Spleen (tissue), 11 donors: ENCODE measurements around the gene FMN2. TPM values are rescaled to one million over a fixed set of nuclear protein-coding genes. Genes with fewer than 3 reads are reported as not detected.

Experiments used
- DNase-seq: peaks from one replicate; pipeline ENCODE4 v3.0.0-alpha.2; 2020
- H3K27ac ChIP-seq, 8 donors: fragments of 200-600 bp; sonication (generic) in 7 of 8; 1 replicate in 4 of 8; 2 replicates in 4 of 8; pipeline versions ENCODE4 v1.5.0 to v1.8.0; 2016 to 2021; ENCODE audit warnings: inconsistent platforms in 4 of 8, mild to moderate bottlenecking in 4 of 8, moderate library complexity in 1 of 8
- H3K27me3 ChIP-seq, 7 donors: fragments of 200-600 bp; sonication (generic) in 6 of 7; replicated peaks in 1 of 7; 1 replicate in 4 of 7; 2 replicates in 3 of 7; pipeline versions ENCODE4 v1.5.0 to v1.8.0; 2016 to 2021; ENCODE audit warnings: inconsistent platforms in 3 of 7, mild to moderate bottlenecking in 1 of 7
- H3K36me3 ChIP-seq, 6 donors: fragments of 200-600 bp; sonication (generic) in 5 of 6; 1 replicate in 4 of 6; 2 replicates in 2 of 6; pipeline versions ENCODE4 v1.5.0 to v1.8.0; 2016 to 2021; ENCODE audit warnings: inconsistent platforms in 2 of 6
- H3K4me1 ChIP-seq, 6 donors: fragments of 200-600 bp; sonication (generic) in 5 of 6; 1 replicate in 3 of 6; 2 replicates in 3 of 6; pipeline versions ENCODE4 v1.5.0 to v1.8.0; 2016 to 2021; ENCODE audit warnings: inconsistent platforms in 3 of 6
- H3K4me3 ChIP-seq, 8 donors: fragments of 200-600 bp; sonication (generic) in 7 of 8; 1 replicate in 4 of 8; 2 replicates in 4 of 8; pipeline versions ENCODE4 v1.5.0 to v1.8.0; 2016 to 2021; ENCODE audit warnings: inconsistent platforms in 4 of 8, mild to moderate bottlenecking in 4 of 8, moderate library complexity in 2 of 8
- H3K9me3 ChIP-seq, 8 donors: fragments of 200-600 bp; sonication (generic) in 7 of 8; 1 replicate in 4 of 8; 2 replicates in 4 of 8; pipeline versions ENCODE4 v1.5.0 to v1.8.0; 2016 to 2021; ENCODE audit warnings: inconsistent platforms in 4 of 8
- POLR2A ChIP-seq, 3 donors: fragments of 450-650 bp; IDR thresholded peaks; one replicate each; pipeline ENCODE4 v1.5.1; 2017; ENCODE audit warnings: antibody characterized with exemption in 3 of 3, mild to moderate bottlenecking in 1 of 3
- POLR2AphosphoS5 ChIP-seq, 3 donors: sonication (generic); formaldehyde crosslinking; IDR thresholded peaks; one replicate each; pipeline ENCODE4 v1.5.1; 2017; ENCODE audit warnings: antibody characterized with exemption in 3 of 3
- WGBS, 5 donors: extraction: QIAGEN DNeasy Blood & Tissue Kit in 3 of 5; methylation state at CpG; one replicate each; pipeline versions ENCODE4 v1.1.5 to v1.1.7; 2013 to 2018; 5-methylcytosine and 5-hydroxymethylcytosine counted together
- intact Hi-C: fragments of 100-400 bp; cut with DNase I; formaldehyde crosslinking; loops from one replicate; pipeline ENCODE4 v1.15.0; 2023; ENCODE audit warnings: low total_unique reads
- polyA plus RNA-seq, 3 donors: library from polyadenylated mRNA; stranded (reverse); fragments of 200-250 nt; gene quantifications; one replicate each; pipeline ENCODE4 v1.2.1, GENCODE V29; 2013
- total RNA-seq, 7 donors: library from RNA; depleted of rRNA in 3 of 7; stranded (reverse); fragments of >200 nt in 3 of 7; fragmentation: NEBNext Ultra II Directional in 4 of 7; extraction: Animal tissue kit (Norgen Biotek cat#: 25700) in 4 of 7; gene quantifications; one replicate each; pipeline versions ENCODE4 v1.1.0 to v1.2.1, GENCODE V29; 2016 to 2021
- TF ChIP-seq, protein P1 (sequence below), 11 experiments: fragments of 200-600 bp in 7 of 11; fragments of 450-650 bp in 4 of 11; sonication (generic) in 4 of 11; IDR thresholded peaks in 8 of 11; conservative IDR thresholded peaks in 3 of 11; 1 replicate in 7 of 11; 2 replicates in 4 of 11; pipeline versions ENCODE4 v1.4.0 to v1.8.0; 2016 to 2021; ENCODE audit warnings: antibody characterized with exemption in 11 of 11, inconsistent platforms in 4 of 11, mild to moderate bottlenecking in 1 of 11
- donor health status: healthy with polysubstance abuse.
- donor health status: DM: no; HTN: no; CAD: no; lungs with moderate emphysema.
- donor health status: DM: no; HTN: no; CAD: no.
- donor health status: Bipolar disorder and iron deficiency.
- donor health status: healthy.
- donor health status: DM: no; HTN: no; CAD: no.
- donor health status: DM: yes; HTN: yes; CAD: no.

The FMN2 gene
- total and polyA plus RNA-seq, 10 donors, result 0.04 to 0.24 (median 0.12) TPM; not detected in 6

- Histone ChIP-seq H3K27me3 (no peaks in the 10 kb centered on the region), H3K4me3 (no peak overlapping the region), H3K9me3 (no peaks in the 10 kb centered on the region), H3K36me3 (no peaks in the 10 kb centered on the region), H3K27ac (no peak overlapping the region), H3K4me1 (no peaks in the 10 kb centered on the region)
- 34 to 55% (median 46%) methylated on average over 1 of the region's 1 CpG for WGBS, 5 donors
- no peak for TF ChIP-seq POLR2A (IDR thresholded peaks at IDR 0.05)
- TF ChIP-seq POLR2AphosphoS5 (IDR thresholded peaks at IDR 0.05), result no peak
- TF ChIP-seq, protein P1, sequence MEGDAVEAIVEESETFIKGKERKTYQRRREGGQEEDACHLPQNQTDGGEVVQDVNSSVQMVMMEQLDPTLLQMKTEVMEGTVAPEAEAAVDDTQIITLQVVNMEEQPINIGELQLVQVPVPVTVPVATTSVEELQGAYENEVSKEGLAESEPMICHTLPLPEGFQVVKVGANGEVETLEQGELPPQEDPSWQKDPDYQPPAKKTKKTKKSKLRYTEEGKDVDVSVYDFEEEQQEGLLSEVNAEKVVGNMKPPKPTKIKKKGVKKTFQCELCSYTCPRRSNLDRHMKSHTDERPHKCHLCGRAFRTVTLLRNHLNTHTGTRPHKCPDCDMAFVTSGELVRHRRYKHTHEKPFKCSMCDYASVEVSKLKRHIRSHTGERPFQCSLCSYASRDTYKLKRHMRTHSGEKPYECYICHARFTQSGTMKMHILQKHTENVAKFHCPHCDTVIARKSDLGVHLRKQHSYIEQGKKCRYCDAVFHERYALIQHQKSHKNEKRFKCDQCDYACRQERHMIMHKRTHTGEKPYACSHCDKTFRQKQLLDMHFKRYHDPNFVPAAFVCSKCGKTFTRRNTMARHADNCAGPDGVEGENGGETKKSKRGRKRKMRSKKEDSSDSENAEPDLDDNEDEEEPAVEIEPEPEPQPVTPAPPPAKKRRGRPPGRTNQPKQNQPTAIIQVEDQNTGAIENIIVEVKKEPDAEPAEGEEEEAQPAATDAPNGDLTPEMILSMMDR (IDR thresholded peaks at IDR 0.05 in 8 of 11, conservative IDR thresholded peaks at IDR 0.05 in 3 of 11), result no peak
- DNase-seq, result no peak
- intact Hi-C loops, result no loop called here
Measured at GRCh38 chr1:240055936-240056335, 35.7 kb upstream of the FMN2 start.

GRCh38 chr1:240056350-240056749, 35.3 kb upstream of the FMN2 start:
- no peaks in the 10 kb centered on the region for H3K27me3 ChIP-seq
- H3K27ac ChIP-seq, result no peak overlapping the region
- TF ChIP-seq POLR2AphosphoS5 (IDR thresholded peaks at IDR 0.05), result no peak
- TF ChIP-seq POLR2A (IDR thresholded peaks at IDR 0.05), result no peak
- TF ChIP-seq, protein P1 (IDR thresholded peaks at IDR 0.05 in 8 of 11, conservative IDR thresholded peaks at IDR 0.05 in 3 of 11), result no peak
- H3K36me3 ChIP-seq, result no peaks in the 10 kb centered on the region
- no peaks in the 10 kb centered on the region for H3K4me1 ChIP-seq
- DNase-seq, result no peak
- WGBS, 5 donors, result 25 to 55% (median 40%) methylated on average over 3 of the region's 3 CpGs
- H3K4me3 ChIP-seq, result no peak overlapping the region
- intact Hi-C loops, result no loop called here
- no peaks in the 10 kb centered on the region for H3K9me3 ChIP-seq

DNA sequence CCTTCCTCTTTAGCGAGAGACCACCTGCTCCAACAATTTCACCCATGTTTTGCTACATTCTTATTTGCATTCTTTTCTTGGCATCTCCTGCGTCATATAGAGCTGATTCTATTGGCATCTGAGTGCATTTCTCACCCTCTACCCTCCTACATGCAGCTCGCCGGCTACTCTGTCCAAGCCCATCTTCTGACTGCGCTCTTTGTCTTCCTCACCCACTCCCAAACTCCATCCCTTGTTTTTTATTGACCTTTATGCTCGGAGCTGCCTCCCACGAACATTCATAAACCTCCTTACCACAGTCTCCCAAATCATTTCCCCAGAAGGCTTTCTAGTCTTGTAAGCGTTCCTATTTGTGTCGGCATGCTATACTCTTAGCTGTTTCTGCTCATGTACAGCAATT, 33.6 kb upstream of the FMN2 start:
- Histone ChIP-seq H3K4me1 (no peaks in the 10 kb centered on the region), H3K4me3 (no peak overlapping the region), H3K27ac (no peak overlapping the region), H3K36me3 (no peaks in the 10 kb centered on the region), H3K9me3 (no peaks in the 10 kb centered on the region), H3K27me3 (no peaks in the 10 kb centered on the region)
- DNase-seq, result no peak
- intact Hi-C loops, result no loop called here
- 73 to 81% (median 76%) methylated on average over 9 of the region's 9 CpGs for WGBS, 5 donors
- TF ChIP-seq POLR2A (IDR thresholded peaks at IDR 0.05), result no peak
- TF ChIP-seq, protein P1 (IDR thresholded peaks at IDR 0.05 in 8 of 11, conservative IDR thresholded peaks at IDR 0.05 in 3 of 11), result no peak
- no peak for TF ChIP-seq POLR2AphosphoS5 (IDR thresholded peaks at IDR 0.05)

DNA sequence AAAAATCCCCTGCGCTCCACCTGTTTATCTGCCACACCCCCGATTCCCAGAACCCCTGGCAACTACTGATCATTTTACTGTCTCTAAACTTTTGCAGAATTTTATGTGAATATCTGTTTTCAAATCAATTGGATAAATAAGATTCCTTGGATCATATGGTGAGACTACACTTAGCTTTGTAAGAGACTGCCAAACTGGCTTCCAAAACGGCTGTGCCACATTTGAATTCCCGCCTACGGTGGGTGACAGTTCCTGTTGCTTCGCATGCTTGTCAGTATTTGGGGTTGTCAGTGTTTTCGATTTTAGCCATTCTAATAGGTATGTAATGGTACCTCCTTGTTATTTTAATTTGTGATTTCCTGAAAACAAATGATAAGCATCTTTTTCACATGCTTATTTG, 22.7 kb upstream of the FMN2 start:
- Histone ChIP-seq H3K27me3 (no peaks in the 10 kb centered on the region), H3K9me3 (no peaks in the 10 kb centered on the region), H3K27ac (no peak overlapping the region), H3K4me1 (no peaks in the 10 kb centered on the region), H3K36me3 (no peaks in the 10 kb centered on the region), H3K4me3 (no peak overlapping the region)
- no peak for DNase-seq
- TF ChIP-seq POLR2A (IDR thresholded peaks at IDR 0.05) (no peak), POLR2AphosphoS5 (IDR thresholded peaks at IDR 0.05) (no peak)
- TF ChIP-seq, protein P1 (IDR thresholded peaks at IDR 0.05 in 8 of 11, conservative IDR thresholded peaks at IDR 0.05 in 3 of 11), result no peak
- 88 to 94% (median 90%) methylated on average over 7 of the region's 7 CpGs for WGBS, 5 donors
- intact Hi-C loops, result no loop called here
